Vagina (tissue), 2 donors: ENCODE results near the gene RASGRP4. TPM values are rescaled to one million over a fixed set of nuclear protein-coding genes. Genes with fewer than 3 reads are reported as not detected.

ENCODE experiments used
- DNase-seq, 2 donors: peaks; one replicate each; pipeline ENCODE4 v3.0.0-alpha.2; 2017; ENCODE audit errors: extremely low spot score in 2 of 2
- H3K27ac ChIP-seq: fragments of 200-600 bp; sonication (generic); one replicate; pipeline ENCODE4 v1.5.1; 2019
- H3K27me3 ChIP-seq: fragments of 200-600 bp; sonication (generic); one replicate; pipeline ENCODE4 v1.5.1; 2019
- H3K36me3 ChIP-seq, 2 donors: fragments of 200-600 bp; sonication (generic); one replicate each; pipeline ENCODE4 v1.5.1; 2017 to 2019
- H3K4me1 ChIP-seq: fragments of 200-600 bp; sonication (generic); one replicate; pipeline ENCODE4 v1.5.1; 2019
- H3K4me3 ChIP-seq, 2 donors: fragments of 200-600 bp; sonication (generic); 1 replicate in 1 of 2; 2 replicates in 1 of 2; pipeline ENCODE4 v1.5.1; 2016 to 2019
- H3K9me3 ChIP-seq: fragments of 200-600 bp; sonication (generic); one replicate; pipeline ENCODE4 v1.5.1; 2019
- CTCF ChIP-seq, 3 experiments: fragments of 450-650 bp in 2 of 3; fragments of 200-600 bp in 1 of 3; sonication (generic) in 1 of 3; IDR thresholded peaks; one replicate each; pipeline ENCODE4 v1.5.1; 2017 to 2019; ENCODE audit warnings: antibody characterized with exemption in 3 of 3, mild to moderate bottlenecking in 2 of 3, moderate library complexity in 2 of 3
- POLR2A ChIP-seq, 2 donors: fragments of 450-650 bp; IDR thresholded peaks; one replicate each; pipeline ENCODE4 v1.6.1; 2017; ENCODE audit warnings: antibody characterized with exemption in 2 of 2, mild to moderate bottlenecking in 2 of 2, moderate library complexity in 2 of 2
- POLR2AphosphoS5 ChIP-seq, 2 donors: sonication (generic); formaldehyde crosslinking; IDR thresholded peaks; one replicate each; pipeline ENCODE4 v1.9.0; 2017; ENCODE audit warnings: antibody characterized with exemption in 2 of 2, mild to moderate bottlenecking in 2 of 2, low read depth in 1 of 2; ENCODE audit not compliant: insufficient read depth in 1 of 2
- intact Hi-C: fragments of 100-400 bp; cut with DNase I; formaldehyde crosslinking; loops from one replicate; pipeline ENCODE4 v1.15.1; 2023
- total RNA-seq: library from RNA; depleted of rRNA; stranded (reverse); fragments of >200 nt; gene quantifications from one replicate; pipeline ENCODE4 v1.2.3, GENCODE V29; 2016

Gene RASGRP4
- total RNA-seq, 1 donor from 2014 or later = 2.9 TPM

DNA sequence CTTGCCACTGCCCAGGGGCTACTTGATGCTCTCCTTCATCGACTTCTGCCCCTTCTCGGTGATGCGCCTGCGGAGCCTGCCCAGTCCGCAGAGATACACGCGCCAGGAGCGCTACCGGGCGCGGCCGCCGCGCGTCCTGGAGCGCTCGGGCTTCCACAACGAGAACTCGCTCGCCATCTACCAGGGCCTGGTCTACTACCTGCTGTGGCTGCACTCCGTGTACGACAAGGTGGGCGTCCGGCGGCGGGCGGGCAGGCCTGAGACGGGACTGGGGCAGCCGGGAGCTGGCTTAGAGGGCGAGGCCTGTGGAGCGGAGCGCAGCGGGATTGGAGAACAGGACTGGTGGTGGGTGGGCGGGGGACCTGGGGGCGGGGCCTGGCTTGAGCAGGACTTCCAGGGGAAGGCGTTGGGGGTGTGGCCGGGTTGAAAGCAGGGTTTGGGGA is 64.4 kb downstream of the RASGRP4 start:
- no peaks in the 10 kb centered on the region for H3K36me3 ChIP-seq
- H3K4me3 ChIP-seq = peak overlapping the region; percentile 55 to 63
- H3K9me3 ChIP-seq = no peaks in the 10 kb centered on the region
- no peaks in the 10 kb centered on the region for H3K27me3 ChIP-seq
- intact Hi-C loops = no loop called here
- no peak for TF ChIP-seq POLR2AphosphoS5 (IDR thresholded peaks at IDR 0.05; ENCODE audit: insufficient read depth in 1 of 2, low read depth in 1 of 2)
- no peak for TF ChIP-seq CTCF (IDR thresholded peaks at IDR 0.05)
- TF ChIP-seq POLR2A (IDR thresholded peaks at IDR 0.05) = no peak
- no peak for DNase-seq
- H3K4me1 ChIP-seq = peaks cover 18% of the 10 kb centered on the region
- H3K27ac ChIP-seq = no peak overlapping the region

GRCh38 chr19:38360839-38361631 is 65.0 kb downstream of the RASGRP4 start:
- intact Hi-C loops = no loop called here
- peaks cover 18% of the 10 kb centered on the region for H3K4me1 ChIP-seq
- no peaks in the 10 kb centered on the region for H3K9me3 ChIP-seq
- H3K4me3 ChIP-seq = peak overlapping the region; percentile 55 to 63
- H3K36me3 ChIP-seq = no peaks in the 10 kb centered on the region
- TF ChIP-seq CTCF (IDR thresholded peaks at IDR 0.05) = no peak
- TF ChIP-seq POLR2AphosphoS5 (IDR thresholded peaks at IDR 0.05; ENCODE audit: insufficient read depth in 1 of 2, low read depth in 1 of 2) = no peak
- no peak for TF ChIP-seq POLR2A (IDR thresholded peaks at IDR 0.05)
- H3K27me3 ChIP-seq = no peaks in the 10 kb centered on the region
- H3K27ac ChIP-seq = no peak overlapping the region
- DNase-seq = no peak

DNA sequence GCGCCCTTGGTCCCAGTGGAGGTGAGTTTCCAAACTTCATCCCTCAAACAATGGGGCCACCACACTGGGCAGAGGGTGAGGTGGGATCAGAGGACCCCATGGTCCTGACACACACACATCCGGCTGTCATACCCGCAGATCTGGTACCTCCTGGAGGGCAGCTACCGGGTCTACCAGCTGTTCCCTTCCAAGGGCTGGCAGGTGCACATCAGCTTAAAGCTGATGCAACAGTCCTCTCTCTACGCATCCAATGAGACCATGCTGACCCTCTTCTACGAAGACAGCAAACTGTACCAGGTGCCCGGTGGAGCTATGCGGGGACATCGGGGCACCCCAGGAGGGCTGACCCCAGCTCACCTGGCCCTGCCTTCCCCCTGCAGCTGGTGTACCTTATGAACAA is 65.7 kb downstream of the RASGRP4 start:
- Histone ChIP-seq H3K9me3 (no peaks in the 10 kb centered on the region), H3K4me3 (no peak overlapping the region), H3K27me3 (no peaks in the 10 kb centered on the region), H3K36me3 (no peaks in the 10 kb centered on the region), H3K4me1 (peaks cover 18% of the 10 kb centered on the region), H3K27ac (no peak overlapping the region)
- TF ChIP-seq POLR2AphosphoS5 (IDR thresholded peaks at IDR 0.05; ENCODE audit: insufficient read depth in 1 of 2, low read depth in 1 of 2) = no peak
- no peak for TF ChIP-seq POLR2A (IDR thresholded peaks at IDR 0.05)
- no peak for TF ChIP-seq CTCF (IDR thresholded peaks at IDR 0.05)
- intact Hi-C loops = no loop called here
- no peak for DNase-seq

GRCh38 chr19:38359242-38360021 is 66.6 kb downstream of the RASGRP4 start:
- Histone ChIP-seq H3K27ac (no peak overlapping the region), H3K27me3 (no peaks in the 10 kb centered on the region), H3K4me3 (no peak overlapping the region), H3K4me1 (peaks cover 18% of the 10 kb centered on the region), H3K9me3 (no peaks in the 10 kb centered on the region), H3K36me3 (no peaks in the 10 kb centered on the region)
- DNase-seq = no peak
- no peak for TF ChIP-seq POLR2AphosphoS5 (IDR thresholded peaks at IDR 0.05; ENCODE audit: insufficient read depth in 1 of 2, low read depth in 1 of 2)
- no peak for TF ChIP-seq POLR2A (IDR thresholded peaks at IDR 0.05)
- TF ChIP-seq CTCF (IDR thresholded peaks at IDR 0.05) = no peak
- intact Hi-C loops = no loop called here

Other genes starting within 250 kb of the RASGRP4 start
- gene DPF1, start 202.0 kb downstream of the RASGRP4 start, total RNA-seq = not detected
- 86.9 TPM for gene PPP1R14A, start 169.8 kb downstream of the RASGRP4 start, total RNA-seq
- 174 TPM for gene SPINT2, start 161.6 kb downstream of the RASGRP4 start, total RNA-seq
- gene C19orf33, start 122.0 kb downstream of the RASGRP4 start, total RNA-seq = 96.5 TPM
- 32.9 TPM for gene YIF1B, start 110.3 kb downstream of the RASGRP4 start, total RNA-seq
- gene KCNK6, start 106.4 kb downstream of the RASGRP4 start, total RNA-seq = 16.2 TPM
- 2.2 TPM for gene CATSPERG, start 90.4 kb downstream of the RASGRP4 start, total RNA-seq
- 169 TPM for gene PSMD8, start 51.6 kb downstream of the RASGRP4 start, total RNA-seq
- gene GGN, start 38.2 kb downstream of the RASGRP4 start, total RNA-seq = not detected
- gene SPRED3, start 37.5 kb downstream of the RASGRP4 start, total RNA-seq = 0.49 TPM
- 32.7 TPM for gene FAM98C, start 23.1 kb downstream of the RASGRP4 start, total RNA-seq
- gene RYR1, start 7.5 kb upstream of the RASGRP4 start, total RNA-seq = 1.5 TPM
- 47.9 TPM for gene MAP4K1, start 191.7 kb upstream of the RASGRP4 start, total RNA-seq
- 349 TPM for gene EIF3K, start 193.0 kb upstream of the RASGRP4 start, total RNA-seq
- 513 TPM for gene ACTN4, start 221.4 kb upstream of the RASGRP4 start, total RNA-seq